SK-N-SH treated with all-trans-retinoic acid at 6 μM for 48 hours (cell line): ENCODE measurements around the gene DNASE1L2.

ENCODE experiments used
- ESRRG ChIP-seq: fragments of 250-450 bp; sonication (Bioruptor Pico); IDR thresholded peaks from 2 replicates; pipeline ENCODE4 v1.6.1; 2021; ENCODE audit warnings: mild to moderate bottlenecking
- RARB ChIP-seq: fragments of 250-450 bp; sonication (Bioruptor Pico); IDR thresholded peaks from 2 replicates; pipeline ENCODE4 v1.8.0; 2021; ENCODE audit warnings: mild to moderate bottlenecking, moderate library complexity
- ZFP30 ChIP-seq: fragments of 450-650 bp; formaldehyde crosslinking; IDR thresholded peaks from 2 replicates; pipeline ENCODE4 v1.5.0; 2022; ENCODE audit warnings: mild to moderate bottlenecking, moderate library complexity
- ZNF565 ChIP-seq: fragments of 450-650 bp; formaldehyde crosslinking; conservative IDR thresholded peaks from 2 replicates; pipeline ENCODE4 v1.5.0; 2020; ENCODE audit warnings: low read depth, mild to moderate bottlenecking, moderate library complexity

GRCh38 chr16:2216330-2216729 lies 19.9 kb upstream of the DNASE1L2 start:
- TF ChIP-seq ESRRG (CRISPR knock-in tag) (no peak), ZNF565 (CRISPR knock-in tag) (no peak), ZFP30 (CRISPR knock-in tag) (no peak), RARB (CRISPR knock-in tag) (no peak)
